ENCODE data around the gene BEND5. TPM values are rescaled to one million over a fixed set of nuclear protein-coding genes. Genes with fewer than 3 reads are reported as not detected.

BEND5 gene
- total RNA-seq (1 to 10 TPM; 3.3 to 7.9 (median 5.6) TPM), total RNA-seq (0.17 to 5.8 (median 2.6) reads per million in 29 experiments)
- 1.6 TPM for total RNA-seq (2013)

- Histone ChIP-seq H3K4me1 (ENCODE audit: control insufficient read depth in 1 of 2, extremely low read depth in 1 of 2, insufficient read depth in 2 of 2, low read length in 2 of 2) (peaks cover 4 to 11% of the 10 kb centered on the region in 2 experiments), H3K4me3 (ENCODE audit: control insufficient read depth in 1 of 2, extremely low read depth in 1 of 2, low read length in 1 of 2) (peak within 1 kb of the TSS; percentile 52 to 78), H3K9me3 (no peaks in the 10 kb centered on the region), H3K27me3 (replicated peaks in 1 of 2; ENCODE audit: control insufficient read depth in 2 of 2, extremely low read depth in 1 of 2, insufficient read depth in 2 of 2, low read length in 1 of 2) (peaks cover 0 to 10% of the 10 kb centered on the region in 2 experiments), H3K27ac (ENCODE audit: low read length) (no peak within 1 kb of the TSS), H3K36me3 (ENCODE audit: control insufficient read depth in 2 of 2, extremely low read depth in 1 of 2, insufficient read depth in 1 of 2, low read length in 1 of 2) (no peaks in the 10 kb centered on the region)
- Mint-ChIP-seq H3K27me3 (peaks cover 0 to 19% of the 10 kb centered on the region in 2 donors), H3K27ac (peak within 1 kb of the TSS; percentile 80 to 91), H3K4me3 (peak within 1 kb of the TSS; percentile 86 to 88 (median 88)), H3K9me3 (no peaks in the 10 kb centered on the region), H3K36me3 (peaks cover 4% of the 10 kb centered on the region), H3K4me1 (peaks cover 33 to 59% (median 46%) of the 10 kb centered on the region in 3 donors)
- DNase-seq = peak; percentile 36 to 81 (median 60)
- WGBS (ENCODE audit: insufficient coverage) = 2% methylated on average over 57 of the region's 73 CpGs
- POLR2A ChIA-PET = no interaction called here
- ATAC-seq (replicated peaks in 1 of 4) = peak; percentile 82 to 88 (median 86)
- CTCF ChIA-PET = no interaction called here
Measured at GRCh38 chr1:48776393-48777218, at the start of gene BEND5. TSS of gene BEND5 (minus strand) at chr1:48776891. CDS start at chr1:48776831, 60 bp downstream.

DNA sequence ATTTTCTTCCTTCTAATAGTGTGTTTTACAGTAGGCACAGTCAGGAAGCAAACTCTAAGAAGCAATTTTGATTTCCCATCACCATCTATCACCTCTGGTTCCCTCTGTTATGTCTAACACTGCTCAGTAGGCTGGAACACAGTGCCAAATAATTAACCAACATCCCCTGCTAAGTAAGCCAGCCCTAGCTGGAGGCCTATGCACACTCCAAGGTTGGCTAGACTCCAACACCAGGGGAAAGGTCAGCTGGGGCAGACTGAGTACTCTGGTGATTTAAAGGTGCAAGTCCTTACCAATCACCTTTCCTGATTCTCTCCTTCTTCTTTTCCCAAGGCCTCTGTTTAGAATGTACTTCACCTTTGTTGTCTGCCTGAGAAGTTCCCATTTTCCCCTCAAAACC is 46.5 kb upstream of the BEND5 start:
- H3K4me1 Mint-ChIP-seq = no peaks in the 10 kb centered on the region
- no peaks in the 10 kb centered on the region for H3K27me3 ChIP-seq (replicated peaks in 1 of 2; ENCODE audit: control insufficient read depth in 2 of 2, extremely low read depth in 1 of 2, insufficient read depth in 2 of 2, low read length in 1 of 2)
- POLR2A ChIA-PET = no interaction called here
- DNase-seq (no peak), ATAC-seq (replicated peaks in 1 of 4) (no peak)
- H3K36me3 ChIP-seq (ENCODE audit: control insufficient read depth in 2 of 2, extremely low read depth in 1 of 2, insufficient read depth in 1 of 2, low read length in 1 of 2) = no peaks in the 10 kb centered on the region
- no peak overlapping the region for H3K27ac Mint-ChIP-seq
- no peaks in the 10 kb centered on the region for H3K4me1 ChIP-seq (ENCODE audit: control insufficient read depth in 1 of 2, extremely low read depth in 1 of 2, insufficient read depth in 2 of 2, low read length in 2 of 2)
- CTCF ChIA-PET = no interaction called here
- peaks cover 3 to 25% of the 10 kb centered on the region in 2 donors for H3K27me3 Mint-ChIP-seq
- H3K27ac ChIP-seq (ENCODE audit: low read length) = no peak overlapping the region
- no peak overlapping the region for H3K4me3 ChIP-seq (ENCODE audit: control insufficient read depth in 1 of 2, extremely low read depth in 1 of 2, low read length in 1 of 2)
- H3K36me3 Mint-ChIP-seq = no peaks in the 10 kb centered on the region
- no peaks in the 10 kb centered on the region for H3K9me3 ChIP-seq
- H3K9me3 Mint-ChIP-seq = no peaks in the 10 kb centered on the region
- no peak overlapping the region for H3K4me3 Mint-ChIP-seq

- no CpG with 5 or more reads among the region's 3 CpGs for WGBS (ENCODE audit: insufficient coverage)
- H3K4me1 Mint-ChIP-seq = no peaks in the 10 kb centered on the region
- H3K36me3 ChIP-seq (ENCODE audit: control insufficient read depth in 2 of 2, extremely low read depth in 1 of 2, insufficient read depth in 1 of 2, low read length in 1 of 2) = no peaks in the 10 kb centered on the region
- no peaks in the 10 kb centered on the region for H3K27me3 ChIP-seq (replicated peaks in 1 of 2; ENCODE audit: control insufficient read depth in 2 of 2, extremely low read depth in 1 of 2, insufficient read depth in 2 of 2, low read length in 1 of 2)
- ChIA-PET POLR2A (no interaction called here), CTCF (no interaction called here)
- H3K27ac ChIP-seq (ENCODE audit: low read length) = no peak overlapping the region
- ATAC-seq (replicated peaks in 1 of 4) (no peak), DNase-seq (no peak)
- H3K9me3 Mint-ChIP-seq = no peaks in the 10 kb centered on the region
- H3K36me3 Mint-ChIP-seq = no peaks in the 10 kb centered on the region
- no peak overlapping the region for H3K4me3 ChIP-seq (ENCODE audit: control insufficient read depth in 1 of 2, extremely low read depth in 1 of 2, low read length in 1 of 2)
- no peaks in the 10 kb centered on the region for H3K9me3 ChIP-seq
- H3K27me3 Mint-ChIP-seq = peaks cover 4 to 20% of the 10 kb centered on the region in 2 donors
- H3K27ac Mint-ChIP-seq = no peak overlapping the region
- H3K4me1 ChIP-seq (ENCODE audit: control insufficient read depth in 1 of 2, extremely low read depth in 1 of 2, insufficient read depth in 2 of 2, low read length in 2 of 2) = no peaks in the 10 kb centered on the region
- no peak overlapping the region for H3K4me3 Mint-ChIP-seq
Measured at GRCh38 chr1:48820491-48820890, 43.8 kb upstream of the BEND5 start.

DNA sequence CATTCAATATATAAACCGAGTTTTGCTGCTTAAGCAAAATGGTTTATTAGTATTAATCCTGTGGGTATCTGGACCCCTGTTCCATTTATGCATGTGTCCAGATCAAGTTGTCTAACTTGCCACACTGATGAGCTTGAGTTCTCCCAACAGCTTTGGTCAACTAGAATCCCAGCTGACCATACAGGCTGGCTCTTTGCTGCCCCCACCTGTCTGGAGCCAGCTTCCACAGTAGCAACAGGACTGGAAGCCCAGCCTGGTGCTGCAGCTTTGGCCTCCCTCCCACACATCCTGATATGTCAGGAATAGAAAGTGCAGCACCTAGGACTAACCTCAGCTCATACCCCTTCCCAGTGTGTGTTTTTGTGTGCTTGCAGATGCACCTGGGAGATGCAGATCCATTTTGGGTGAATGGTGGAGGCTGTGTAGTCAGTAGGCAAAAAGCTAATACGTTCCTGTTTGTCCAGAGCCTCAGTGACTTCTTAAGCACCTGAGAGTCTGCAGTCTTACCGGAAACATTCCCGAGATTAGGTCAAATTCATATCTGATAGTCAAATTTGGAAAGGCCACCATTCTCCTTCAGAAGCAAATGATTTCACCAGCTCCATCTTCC is 40.9 kb upstream of the BEND5 start:
- H3K9me3 ChIP-seq = no peaks in the 10 kb centered on the region
- Mint-ChIP-seq H3K36me3 (no peaks in the 10 kb centered on the region), H3K4me3 (no peak overlapping the region), H3K9me3 (no peaks in the 10 kb centered on the region), H3K27me3 (peaks cover 4 to 14% of the 10 kb centered on the region in 2 donors), H3K27ac (no peak overlapping the region), H3K4me1 (no peaks in the 10 kb centered on the region)
- WGBS (ENCODE audit: insufficient coverage) = 82% methylated on average over 3 of the region's 4 CpGs
- H3K4me3 ChIP-seq (ENCODE audit: control insufficient read depth in 1 of 2, extremely low read depth in 1 of 2, low read length in 1 of 2) = no peak overlapping the region
- H3K27ac ChIP-seq (ENCODE audit: low read length) = no peak overlapping the region
- CTCF ChIA-PET = interaction anchor here (1.1 to 1.6 kb wide), 2 partner anchors 140 to 141 kb away, joined by 3 to 11 read pairs; no protein-coding TSS in a partner anchor
- ATAC-seq (replicated peaks in 1 of 4) = no peak
- no peaks in the 10 kb centered on the region for H3K36me3 ChIP-seq (ENCODE audit: control insufficient read depth in 2 of 2, extremely low read depth in 1 of 2, insufficient read depth in 1 of 2, low read length in 1 of 2)
- H3K4me1 ChIP-seq (ENCODE audit: control insufficient read depth in 1 of 2, extremely low read depth in 1 of 2, insufficient read depth in 2 of 2, low read length in 2 of 2) = no peaks in the 10 kb centered on the region
- POLR2A ChIA-PET = no interaction called here
- no peaks in the 10 kb centered on the region for H3K27me3 ChIP-seq (replicated peaks in 1 of 2; ENCODE audit: control insufficient read depth in 2 of 2, extremely low read depth in 1 of 2, insufficient read depth in 2 of 2, low read length in 1 of 2)
- peak in 3 of 35 experiments; percentile 1 to 6 (median 3) for DNase-seq

- POLR2A ChIA-PET = no interaction called here
Measured at GRCh38 chr1:48810740-48811139, 34.0 kb upstream of the BEND5 start.

DNA sequence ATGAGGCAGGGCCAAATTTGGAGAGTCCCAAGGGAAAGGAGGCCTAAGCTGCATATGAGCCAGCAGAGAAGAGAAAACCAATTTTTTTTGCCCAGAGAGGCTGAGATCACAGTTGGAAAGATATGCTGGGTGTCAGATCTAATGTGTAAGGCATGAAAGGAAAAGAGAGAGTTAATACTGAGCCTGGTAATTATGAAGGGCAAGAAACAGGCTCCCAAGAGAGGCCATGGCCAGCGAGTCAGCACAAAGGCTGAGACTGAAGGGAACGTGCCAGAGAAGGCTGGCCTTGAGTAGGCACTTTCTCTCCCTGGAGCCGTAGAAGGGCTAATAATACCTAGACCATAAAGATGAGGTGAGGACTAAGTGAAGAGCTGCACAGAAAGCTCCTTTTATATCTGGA is 31.8 kb upstream of the BEND5 start:
- Histone ChIP-seq H3K27me3 (replicated peaks in 1 of 2; ENCODE audit: control insufficient read depth in 2 of 2, extremely low read depth in 1 of 2, insufficient read depth in 2 of 2, low read length in 1 of 2) (no peaks in the 10 kb centered on the region), H3K9me3 (no peaks in the 10 kb centered on the region), H3K36me3 (ENCODE audit: control insufficient read depth in 2 of 2, extremely low read depth in 1 of 2, insufficient read depth in 1 of 2, low read length in 1 of 2) (no peaks in the 10 kb centered on the region), H3K4me1 (ENCODE audit: control insufficient read depth in 1 of 2, extremely low read depth in 1 of 2, insufficient read depth in 2 of 2, low read length in 2 of 2) (no peaks in the 10 kb centered on the region), H3K4me3 (ENCODE audit: control insufficient read depth in 1 of 2, extremely low read depth in 1 of 2, low read length in 1 of 2) (no peak overlapping the region), H3K27ac (ENCODE audit: low read length) (no peak overlapping the region)
- WGBS (ENCODE audit: insufficient coverage) = 64% methylated on average over 3 of the region's 3 CpGs
- no peaks in the 10 kb centered on the region for H3K36me3 Mint-ChIP-seq
- H3K4me1 Mint-ChIP-seq = no peaks in the 10 kb centered on the region
- POLR2A ChIA-PET = no interaction called here
- peaks cover 3 to 12% of the 10 kb centered on the region in 2 donors for H3K27me3 Mint-ChIP-seq
- H3K27ac Mint-ChIP-seq = no peak overlapping the region
- CTCF ChIA-PET = no interaction called here
- H3K9me3 Mint-ChIP-seq = no peaks in the 10 kb centered on the region
- ATAC-seq (replicated peaks in 1 of 4) (no peak), DNase-seq (no peak)
- H3K4me3 Mint-ChIP-seq = no peak overlapping the region

More at GRCh38 chr1:48810740-48811139, 34.0 kb upstream of the BEND5 start:
- no peak overlapping the region for H3K27ac ChIP-seq (ENCODE audit: low read length)
- no peak for ATAC-seq (replicated peaks in 1 of 4)
- no peaks in the 10 kb centered on the region for H3K9me3 Mint-ChIP-seq
- H3K27me3 Mint-ChIP-seq = peaks cover 0 to 16% of the 10 kb centered on the region in 2 donors
- H3K36me3 Mint-ChIP-seq = no peaks in the 10 kb centered on the region
- H3K4me1 Mint-ChIP-seq = no peaks in the 10 kb centered on the region
- H3K36me3 ChIP-seq (ENCODE audit: control insufficient read depth in 2 of 2, extremely low read depth in 1 of 2, insufficient read depth in 1 of 2, low read length in 1 of 2) = no peaks in the 10 kb centered on the region
- H3K4me3 Mint-ChIP-seq = no peak overlapping the region
- H3K9me3 ChIP-seq = no peaks in the 10 kb centered on the region
- H3K27me3 ChIP-seq (replicated peaks in 1 of 2; ENCODE audit: control insufficient read depth in 2 of 2, extremely low read depth in 1 of 2, insufficient read depth in 2 of 2, low read length in 1 of 2) = no peaks in the 10 kb centered on the region
- no peaks in the 10 kb centered on the region for H3K4me1 ChIP-seq (ENCODE audit: control insufficient read depth in 1 of 2, extremely low read depth in 1 of 2, insufficient read depth in 2 of 2, low read length in 2 of 2)
- CTCF ChIA-PET = no interaction called here
- no peak for DNase-seq
- no peak overlapping the region for H3K4me3 ChIP-seq (ENCODE audit: control insufficient read depth in 1 of 2, extremely low read depth in 1 of 2, low read length in 1 of 2)
- 60% methylated on average over 2 of the region's 4 CpGs for WGBS (ENCODE audit: insufficient coverage)
- no peak overlapping the region for H3K27ac Mint-ChIP-seq
